GM12878 (cell line): ENCODE measurements around the gene DKKL1. TPM values are rescaled to one million over a fixed set of nuclear protein-coding genes. Genes with fewer than 3 reads are reported as not detected.

Experiments
- ATAC-seq: fragments of 200-7000 bp; cut with Tn5 transposase; 3 replicates; pipeline ENCODE4 v1.9.1; 2020; ENCODE audit warnings: mild to moderate bottlenecking, moderate library complexity
- BruUV-seq: library from RNA; stranded (reverse); fragments of 400-500 nt; replicated peaks from 2 replicates; lab custom pipeline; 2021; lab: Mats Ljungman, UMichigan
- CTCF ChIA-PET: fragments of 300-600 bp; sonication (Branson Sonifier 250); formaldehyde crosslinking; extraction: SDS; loops from one replicate; lab custom pipeline; 2021; ENCODE audit warnings: inconsistent platforms; lab: Yijun Ruan, JAX
- POLR2A ChIA-PET: fragments of 350-600 bp; formaldehyde crosslinking; extraction: SDS; loops from one replicate; lab custom pipeline; 2021; ENCODE audit warnings: inconsistent platforms; lab: Charles Lee
- RAD21 ChIA-PET: fragments of 300-600 bp; sonication (Branson Sonifier 250); formaldehyde crosslinking; loops from one replicate; lab custom pipeline; 2023; ENCODE audit warnings: antibody characterized with exemption; ENCODE audit not compliant: unreplicated experiment; lab: Charles Lee
- SMC1A ChIA-PET: fragments of 300-600 bp; sonication (Branson Sonifier 250); formaldehyde crosslinking; loops from one replicate; lab custom pipeline; 2023; ENCODE audit not compliant: unreplicated experiment, uncharacterized antibody; lab: Charles Lee
- DNase-seq: peaks from one replicate; pipeline ENCODE4 v3.0.0-alpha.2; 2011; ENCODE audit warnings: low read depth, low spot score
- FAIRE-seq: peaks from 3 replicates; lab custom pipeline; 2011; peaks lifted over from hg19 to GRCh38; lab: Jason Lieb, UNC
- H2AFZ ChIP-seq: 2 replicates; pipeline ENCODE4 v1.6.0; 2011; ENCODE audit warnings: low read depth, low read length, control low read depth; ENCODE audit not compliant: control insufficient read depth
- H3K27ac ChIP-seq: 2 replicates; pipeline ENCODE4 v1.5.1; 2011; ENCODE audit warnings: control low read depth; ENCODE audit not compliant: control insufficient read depth, insufficient read depth
- H3K27me3 ChIP-seq, 2 experiments: replicated peaks in 1 of 2; 2 replicates each; pipeline versions ENCODE4 v1.6.0 to v1.6.1; 2011; ENCODE audit warnings: low read length in 1 of 2; ENCODE audit not compliant: control insufficient read depth in 2 of 2, insufficient read depth in 2 of 2
- H3K36me3 ChIP-seq, 2 experiments: 2 replicates each; pipeline ENCODE4 v1.5.1; 2011; ENCODE audit warnings: low read length in 1 of 2; ENCODE audit not compliant: control insufficient read depth in 2 of 2, insufficient read depth in 2 of 2
- H3K4me1 ChIP-seq: 2 replicates; pipeline ENCODE4 v1.6.1; 2011; ENCODE audit warnings: mild to moderate bottlenecking, low read length, moderate library complexity, mixed read lengths; ENCODE audit not compliant: control insufficient read depth, insufficient read depth
- H3K4me2 ChIP-seq: 2 replicates; pipeline ENCODE4 v1.6.0; 2011; ENCODE audit warnings: control low read depth; ENCODE audit not compliant: control insufficient read depth, insufficient read depth
- H3K4me3 ChIP-seq: fragments of 200-600 bp; sonication (generic); 2 replicates; pipeline ENCODE4 v1.5.1; 2016
- H3K79me2 ChIP-seq: 2 replicates; pipeline ENCODE4 v1.6.0; 2011; ENCODE audit warnings: low read length; ENCODE audit not compliant: control insufficient read depth, insufficient read depth
- H3K9ac ChIP-seq: 2 replicates; pipeline ENCODE4 v1.8.0; 2011; ENCODE audit warnings: low read length, control low read depth, mixed read lengths; ENCODE audit not compliant: control insufficient read depth, insufficient read depth
- H3K9me3 ChIP-seq: replicated peaks from 3 replicates; pipeline ENCODE4 v1.5.1; 2011; ENCODE audit warnings: mild to moderate bottlenecking, low read length; ENCODE audit not compliant: control insufficient read depth, insufficient read depth
- H4K20me1 ChIP-seq: 2 replicates; pipeline ENCODE4 v1.6.0; 2011; ENCODE audit not compliant: control insufficient read depth, insufficient read depth
- REST ChIP-seq: IDR thresholded peaks from 2 replicates; pipeline ENCODE4 v1.6.1; 2012; ENCODE audit warnings: mild to moderate bottlenecking, low read depth, low read length
- WGBS: methylation state at CpG from one replicate; pipeline ENCODE4 v1.1.6; 2016; ENCODE audit warnings: low lambda C conversion rate; ENCODE audit not compliant: insufficient replicate concordance, insufficient coverage; ENCODE audit errors: missing lambda C conversion rate; 5-methylcytosine and 5-hydroxymethylcytosine counted together
- in situ Hi-C: fragments of 300-500 bp; cut with MboI; formaldehyde crosslinking; loops from 9 replicates; pipeline ENCODE4 v1.14.3; 2018; ENCODE audit warnings: mixed read lengths
- intact Hi-C: fragments of 100-400 bp; cut with micrococcal nuclease; formaldehyde crosslinking; loops from one replicate; pipeline ENCODE4 v1.14.2; 2022; ENCODE audit not compliant: unreplicated experiment
- polyA plus RNA-seq, 11 experiments: library from polyadenylated mRNA; depleted of rRNA in 4 of 11; unstranded in 6 of 11; stranded (reverse) in 5 of 11; fragments of >200 nt; fragmentation: Nextera tagmentation in 4 of 11; fragmentation: Illumina TruSeq in 1 of 11; extraction: Ambion mirVana in 4 of 11; extraction: Trizol in 1 of 11; gene quantifications; 1 replicate in 1 of 11; 2 replicates in 10 of 11; pipeline versions ENCODE4 v1.2.1 to v1.2.3, GENCODE V29; 2011 to 2016; ENCODE audit warnings: inconsistent platforms in 2 of 11, missing spikeins in 2 of 11, low read depth in 1 of 11
- total RNA-seq, 4 experiments: library from RNA; depleted of rRNA in 3 of 4; stranded (reverse); fragments of >200 nt in 3 of 4; fragmentation: Illumina TruSeq in 1 of 4; extraction: Trizol in 1 of 4; gene quantifications; 2 replicates each; pipeline versions ENCODE4 v1.2.1 to v1.2.3, GENCODE V29; 2013 to 2021
- TF ChIP-seq, protein P1 (sequence below): fragments of 450-650 bp; IDR thresholded peaks from 2 replicates; pipeline ENCODE4 v1.6.1; 2016; ENCODE audit warnings: mild to moderate bottlenecking
- TF ChIP-seq, protein P2 (sequence below): IDR thresholded peaks from 2 replicates; pipeline ENCODE4 v1.6.1; 2011; ENCODE audit warnings: low read depth, mild to moderate bottlenecking, low read length, moderate library complexity, borderline replicate concordance; ENCODE audit errors: extremely low read depth

The DKKL1 gene
- total and polyA plus RNA-seq, 10 of the 15 experiments (the other 5 are each of a cell fraction or from before 2014, with no cell fraction given) = not detected

DNA sequence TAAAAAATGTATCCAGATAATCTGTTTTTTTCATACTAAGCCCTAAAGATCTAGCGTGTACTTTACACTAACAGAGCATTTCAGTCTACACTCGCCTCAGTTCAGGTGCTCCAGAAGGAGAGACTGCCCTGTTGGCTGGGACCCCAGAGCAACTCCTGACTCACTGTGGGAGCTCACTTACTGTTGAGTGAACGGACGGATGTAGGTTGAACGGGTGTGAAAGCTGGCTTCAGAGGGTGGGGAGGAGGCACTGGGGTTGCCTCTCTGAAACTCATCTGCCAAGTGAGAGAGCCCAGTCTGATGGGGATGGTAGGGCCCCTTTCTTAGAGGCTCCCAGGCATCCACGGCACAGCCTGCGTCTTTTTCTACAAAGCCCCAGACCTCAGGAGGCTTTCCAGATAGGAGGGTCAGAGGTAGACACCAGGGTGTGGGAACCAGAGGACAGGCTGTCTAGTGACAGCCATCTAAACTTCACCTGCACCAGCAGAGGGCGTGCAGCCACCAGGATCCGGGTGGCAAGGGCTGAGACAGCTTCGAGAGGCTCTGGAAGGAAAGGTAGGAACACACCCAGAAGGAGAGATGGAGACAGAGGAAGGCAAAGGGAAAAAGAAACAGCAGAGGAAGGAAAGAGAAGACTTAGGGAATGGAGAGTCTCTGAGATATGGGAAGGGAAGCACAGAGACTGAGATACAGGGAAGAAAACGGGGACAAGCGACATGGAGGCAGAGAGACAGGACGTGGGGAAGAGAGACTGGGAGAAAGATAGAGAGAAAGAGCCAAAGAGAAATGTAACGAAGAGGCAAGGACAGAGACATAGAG is 28.1 kb downstream of the DKKL1 start (continued):
- no peak for TF ChIP-seq REST
- TF ChIP-seq, protein P1, sequence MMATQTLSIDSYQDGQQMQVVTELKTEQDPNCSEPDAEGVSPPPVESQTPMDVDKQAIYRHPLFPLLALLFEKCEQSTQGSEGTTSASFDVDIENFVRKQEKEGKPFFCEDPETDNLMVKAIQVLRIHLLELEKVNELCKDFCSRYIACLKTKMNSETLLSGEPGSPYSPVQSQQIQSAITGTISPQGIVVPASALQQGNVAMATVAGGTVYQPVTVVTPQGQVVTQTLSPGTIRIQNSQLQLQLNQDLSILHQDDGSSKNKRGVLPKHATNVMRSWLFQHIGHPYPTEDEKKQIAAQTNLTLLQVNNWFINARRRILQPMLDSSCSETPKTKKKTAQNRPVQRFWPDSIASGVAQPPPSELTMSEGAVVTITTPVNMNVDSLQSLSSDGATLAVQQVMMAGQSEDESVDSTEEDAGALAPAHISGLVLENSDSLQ = peak; percentile 79

- in situ Hi-C loops = loop anchor here (5.0 kb wide), 1 partner anchor 43 kb away; no protein-coding TSS in a partner anchor
- H3K4me3 ChIP-seq = no peak overlapping the region
- no peak overlapping the region for H3K4me2 ChIP-seq
- no peaks in the 10 kb centered on the region for H3K27me3 ChIP-seq
- no peaks in the 10 kb centered on the region; the same call in 1 of the 2 replicates for H3K4me1 ChIP-seq
- no peaks in the 10 kb centered on the region for H4K20me1 ChIP-seq
- WGBS = 28% methylated on average over 4 of the region's 5 CpGs
- RAD21 ChIA-PET = interaction anchor here (1.0 kb wide), 1 partner anchor 77 kb away, joined by 4 read pairs; no protein-coding TSS in a partner anchor
- POLR2A ChIA-PET = no interaction called here
- no peak overlapping the region for H2AFZ ChIP-seq
- no TSS peak for BruUV-seq
- H3K9ac ChIP-seq = no peak overlapping the region
- CTCF ChIA-PET = interaction anchor here (0.6 to 5.7 kb wide), 8 partner anchors 16 to 475 kb away, joined by 3 to 68 read pairs (median 4); partner anchors contain the start of gene FLT3LG
- no peaks in the 10 kb centered on the region for H3K79me2 ChIP-seq
- FAIRE-seq = no peak
- TF ChIP-seq, protein P2, sequence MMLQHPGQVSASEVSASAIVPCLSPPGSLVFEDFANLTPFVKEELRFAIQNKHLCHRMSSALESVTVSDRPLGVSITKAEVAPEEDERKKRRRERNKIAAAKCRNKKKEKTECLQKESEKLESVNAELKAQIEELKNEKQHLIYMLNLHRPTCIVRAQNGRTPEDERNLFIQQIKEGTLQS = no peak
- SMC1A ChIA-PET = interaction anchor here (0.7 to 1.4 kb wide), 2 partner anchors 49 to 92 kb away, joined by 3 to 5 read pairs; no protein-coding TSS in a partner anchor
- no peaks in the 10 kb centered on the region for H3K9me3 ChIP-seq
- DNase-seq = no peak
- intact Hi-C loops = no loop called here
- no peak overlapping the region for H3K27ac ChIP-seq
- no peak for ATAC-seq
- H3K36me3 ChIP-seq = no peaks in the 10 kb centered on the region
Observed at GRCh38 chr19:49393881-49394280, 30.2 kb downstream of the DKKL1 start.
